ENCODE data around the gene INKA2. TPM values are rescaled to one million over a fixed set of nuclear protein-coding genes. Genes with fewer than 3 reads are reported as not detected.

INKA2 gene
- total and polyA plus RNA-seq, 2 of the 4 experiments (the other 2 are of a cell fraction), result 2.2 to 2.6 TPM

DNA sequence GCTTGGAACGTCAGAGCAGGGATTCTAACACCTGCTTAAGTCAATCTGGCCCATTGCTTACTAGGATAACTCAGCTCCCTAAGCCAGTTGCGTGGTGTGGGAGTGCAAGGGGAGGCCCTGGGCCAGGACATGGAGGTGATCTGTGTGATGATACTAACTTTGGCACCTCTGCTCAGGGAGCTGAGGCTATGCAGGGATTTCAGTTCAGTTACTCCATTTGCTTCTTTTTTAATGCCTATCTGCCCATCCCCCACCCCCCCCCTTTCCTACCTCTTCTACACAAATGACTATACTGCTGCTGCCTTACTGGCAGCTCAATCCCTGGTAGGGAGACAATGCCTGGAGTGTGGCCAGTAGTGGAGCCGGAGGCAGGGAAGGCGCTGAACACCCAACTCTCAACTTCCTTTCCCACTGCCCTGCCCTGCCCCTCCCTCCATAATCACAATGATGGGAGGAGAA is 19.5 kb downstream of the INKA2 start:
- in situ Hi-C loops (cut with MboI; ENCODE audit: low sequenced_read_pairs), result loop anchor here (5.0 kb wide), 1 partner anchor 33 kb away; no protein-coding TSS in a partner anchor
- Histone ChIP-seq H2BK5ac (ENCODE audit: low read depth, low read length, poor library complexity, severe bottlenecking) (no peak overlapping the region), H3K4me2 (ENCODE audit: low read depth, low read length) (no peak overlapping the region), H3K27me3 (ENCODE audit: control insufficient read depth, insufficient read depth, low read length) (no peaks in the 10 kb centered on the region), H2BK15ac (ENCODE audit: low read depth, low read length) (no peak overlapping the region), H3K56ac (ENCODE audit: extremely low read depth, insufficient read depth, low read length) (no peak overlapping the region), H2AFZ (replicated peaks; ENCODE audit: low read length, poor library complexity) (no peak overlapping the region), H3K27ac (ENCODE audit: insufficient read depth, low read length) (no peak overlapping the region), H3K4me1 (ENCODE audit: control insufficient read depth, insufficient read depth, low read length) (peaks cover 12% of the 10 kb centered on the region), H2BK20ac (ENCODE audit: low read depth, low read length) (no peak overlapping the region), H3K4me3 (ENCODE audit: insufficient read depth, low read depth, low read length) (no peak overlapping the region), H3K79me1 (ENCODE audit: low read depth in 1 of 2, low read length in 2 of 2) (peaks cover 0 to 8% of the 10 kb centered on the region in 2 experiments; a peak in 2 of 4 replicates), H2AK5ac (ENCODE audit: low read depth, low read length) (no peak overlapping the region), H3K18ac (ENCODE audit: low read depth, low read length) (no peak overlapping the region), H2AK9ac (replicated peaks; ENCODE audit: low read depth, low read length, poor library complexity) (no peak overlapping the region), H3K9me1 (ENCODE audit: insufficient read depth, low read length) (peaks cover 25% of the 10 kb centered on the region), H4K20me1 (ENCODE audit: insufficient read depth, low read length) (no peaks in the 10 kb centered on the region), H2BK120ac (ENCODE audit: low read depth, low read length) (no peak overlapping the region), H4K91ac (ENCODE audit: insufficient read depth, low read depth, low read length) (no peak overlapping the region), H3K36me3 (ENCODE audit: control insufficient read depth, insufficient read depth, low read length) (peaks cover 2% of the 10 kb centered on the region; the same call in 1 of the 2 replicates), H3K23ac (ENCODE audit: low read depth, low read length) (no peak overlapping the region), H4K8ac (ENCODE audit: low read depth in 2 of 2, low read length in 2 of 2) (no peak overlapping the region), H3K14ac (replicated peaks; ENCODE audit: low read depth, low read length) (no peak overlapping the region), H3K4ac (ENCODE audit: low read depth, low read length) (no peak overlapping the region), H3K9me3 (ENCODE audit: control insufficient read depth, insufficient read depth, low read length) (no peaks in the 10 kb centered on the region), H4K5ac (ENCODE audit: low read depth, low read length) (no peak overlapping the region), H3K9ac (ENCODE audit: low read depth, low read length) (no peak overlapping the region)
- intact Hi-C loops (cut with micrococcal nuclease), result no loop called here
- CTCF ChIA-PET, result no interaction called here
- dilution Hi-C loops (cut with HindIII; ENCODE audit: low sequenced_read_pairs, unreplicated experiment), result no loop called here
- TF ChIP-seq MXI1 (IDR thresholded peaks at IDR 0.05; ENCODE audit: borderline replicate concordance, low read depth, low read length) (no peak), NFE2L2 (IDR thresholded peaks at IDR 0.05; ENCODE audit: low read depth, low read length) (no peak), FOS (IDR thresholded peaks at IDR 0.05; ENCODE audit: low read depth, low read length) (no peak), RFX5 (IDR thresholded peaks at IDR 0.05; ENCODE audit: low read depth, low read length) (no peak), CEBPB (IDR thresholded peaks at IDR 0.05; ENCODE audit: low read depth, low read length) (no peak), MAZ (IDR thresholded peaks at IDR 0.05; ENCODE audit: borderline replicate concordance, low read depth, low read length) (no peak), RAD21 (IDR thresholded peaks at IDR 0.05; ENCODE audit: low read length) (no peak)
- TF ChIP-seq, protein P1, sequence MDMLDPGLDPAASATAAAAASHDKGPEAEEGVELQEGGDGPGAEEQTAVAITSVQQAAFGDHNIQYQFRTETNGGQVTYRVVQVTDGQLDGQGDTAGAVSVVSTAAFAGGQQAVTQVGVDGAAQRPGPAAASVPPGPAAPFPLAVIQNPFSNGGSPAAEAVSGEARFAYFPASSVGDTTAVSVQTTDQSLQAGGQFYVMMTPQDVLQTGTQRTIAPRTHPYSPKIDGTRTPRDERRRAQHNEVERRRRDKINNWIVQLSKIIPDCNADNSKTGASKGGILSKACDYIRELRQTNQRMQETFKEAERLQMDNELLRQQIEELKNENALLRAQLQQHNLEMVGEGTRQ (IDR thresholded peaks at IDR 0.05; ENCODE audit: low read depth, low read length), result no peak
- TF ChIP-seq, protein P2, sequence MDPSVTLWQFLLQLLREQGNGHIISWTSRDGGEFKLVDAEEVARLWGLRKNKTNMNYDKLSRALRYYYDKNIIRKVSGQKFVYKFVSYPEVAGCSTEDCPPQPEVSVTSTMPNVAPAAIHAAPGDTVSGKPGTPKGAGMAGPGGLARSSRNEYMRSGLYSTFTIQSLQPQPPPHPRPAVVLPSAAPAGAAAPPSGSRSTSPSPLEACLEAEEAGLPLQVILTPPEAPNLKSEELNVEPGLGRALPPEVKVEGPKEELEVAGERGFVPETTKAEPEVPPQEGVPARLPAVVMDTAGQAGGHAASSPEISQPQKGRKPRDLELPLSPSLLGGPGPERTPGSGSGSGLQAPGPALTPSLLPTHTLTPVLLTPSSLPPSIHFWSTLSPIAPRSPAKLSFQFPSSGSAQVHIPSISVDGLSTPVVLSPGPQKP (IDR thresholded peaks at IDR 0.05; ENCODE audit: borderline replicate concordance, low read depth, low read length), result no peak
- TF ChIP-seq, protein P3, sequence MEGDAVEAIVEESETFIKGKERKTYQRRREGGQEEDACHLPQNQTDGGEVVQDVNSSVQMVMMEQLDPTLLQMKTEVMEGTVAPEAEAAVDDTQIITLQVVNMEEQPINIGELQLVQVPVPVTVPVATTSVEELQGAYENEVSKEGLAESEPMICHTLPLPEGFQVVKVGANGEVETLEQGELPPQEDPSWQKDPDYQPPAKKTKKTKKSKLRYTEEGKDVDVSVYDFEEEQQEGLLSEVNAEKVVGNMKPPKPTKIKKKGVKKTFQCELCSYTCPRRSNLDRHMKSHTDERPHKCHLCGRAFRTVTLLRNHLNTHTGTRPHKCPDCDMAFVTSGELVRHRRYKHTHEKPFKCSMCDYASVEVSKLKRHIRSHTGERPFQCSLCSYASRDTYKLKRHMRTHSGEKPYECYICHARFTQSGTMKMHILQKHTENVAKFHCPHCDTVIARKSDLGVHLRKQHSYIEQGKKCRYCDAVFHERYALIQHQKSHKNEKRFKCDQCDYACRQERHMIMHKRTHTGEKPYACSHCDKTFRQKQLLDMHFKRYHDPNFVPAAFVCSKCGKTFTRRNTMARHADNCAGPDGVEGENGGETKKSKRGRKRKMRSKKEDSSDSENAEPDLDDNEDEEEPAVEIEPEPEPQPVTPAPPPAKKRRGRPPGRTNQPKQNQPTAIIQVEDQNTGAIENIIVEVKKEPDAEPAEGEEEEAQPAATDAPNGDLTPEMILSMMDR (conservative IDR thresholded peaks at IDR 0.05; ENCODE audit: low read depth, low read length), result no peak
- no TSS peak for BruUV-seq (replicated peaks)
- POLR2A ChIA-PET (ENCODE audit: unreplicated experiment), result no interaction called here
- DNase-seq, result no peak
- WGBS, 2 experiments (ENCODE audit: extremely low coverage in 2 of 2, insufficient read length in 1 of 2), result no CpG with 5 or more reads among the region's 4 CpGs
- no peak for ATAC-seq (ENCODE audit: low read depth)
